GM18519 (cell line): ENCODE results near the gene SLC2A13.

Experiments
- ATAC-seq: cut with Tn5 transposase; IDR thresholded peaks from one replicate; pipeline ENCODE4 v1.9.1; 2021; ENCODE audit warnings: mild to moderate bottlenecking, moderate library complexity; ENCODE audit not compliant: unreplicated experiment, low FRiP score

The SLC2A13 gene

DNA sequence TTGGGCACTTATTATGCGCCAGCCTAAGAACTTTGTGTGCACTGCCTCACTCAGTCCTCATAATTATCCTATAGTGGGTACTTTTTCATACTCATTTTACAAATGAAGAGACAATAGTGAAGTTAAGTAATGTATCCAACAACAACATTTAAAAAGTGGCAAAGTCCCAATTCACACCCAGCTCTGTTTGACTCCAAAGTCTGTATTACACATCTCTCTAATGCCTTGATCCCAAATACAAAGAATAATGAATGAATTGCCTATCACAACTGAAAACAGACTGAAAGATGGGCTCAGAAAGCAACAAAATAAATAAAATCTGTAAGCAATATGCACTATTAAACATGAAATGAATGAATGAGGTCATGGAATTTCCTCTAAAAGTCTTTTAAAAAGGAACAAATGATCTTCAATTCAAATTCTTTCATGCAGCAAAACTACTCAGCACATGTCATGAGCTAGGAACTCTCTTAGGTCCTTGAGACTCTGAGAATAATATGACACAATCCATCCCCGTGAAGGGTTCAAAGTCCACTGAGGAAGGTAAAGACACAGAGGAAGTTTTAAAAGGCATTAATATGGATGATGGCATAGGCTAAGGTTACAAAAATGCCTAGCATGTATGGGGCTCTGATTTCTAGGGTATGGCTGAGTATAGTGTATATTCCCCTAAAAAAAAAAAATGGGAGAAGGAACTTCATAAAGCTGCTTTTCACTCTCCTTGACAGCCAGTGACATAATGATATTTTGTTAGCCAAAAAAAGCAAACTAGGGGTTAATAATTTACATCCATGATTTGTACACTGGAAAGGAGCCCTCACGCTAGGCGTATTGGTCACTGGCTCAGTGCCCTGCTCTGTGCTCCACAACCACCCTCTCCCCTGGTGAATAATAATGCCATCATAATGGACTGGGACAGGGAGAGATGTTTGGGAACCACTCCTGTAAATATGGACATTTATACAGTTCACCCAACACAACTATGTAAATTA, 103.4 kb downstream of the SLC2A13 start:
- ATAC-seq, result no peak

DNA sequence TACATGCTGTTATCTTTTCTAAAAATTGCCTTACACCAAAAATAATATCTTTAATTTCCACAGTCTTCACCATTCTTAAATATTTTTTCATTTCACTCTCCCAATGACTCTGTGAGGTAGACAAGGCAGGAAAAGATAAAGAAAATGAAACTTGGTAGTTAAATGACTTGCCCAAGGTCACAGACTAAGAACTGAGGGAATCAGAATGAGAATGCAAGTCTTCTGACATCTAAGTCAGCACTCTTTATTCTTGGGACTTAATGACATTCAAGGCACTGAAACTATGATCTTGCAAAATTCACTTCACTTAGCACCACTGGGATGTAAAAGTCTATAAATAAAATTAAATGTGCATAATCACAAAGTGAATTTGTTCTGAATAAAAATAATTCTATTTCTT, 104.5 kb downstream of the SLC2A13 start:
- ATAC-seq, result no peak

DNA sequence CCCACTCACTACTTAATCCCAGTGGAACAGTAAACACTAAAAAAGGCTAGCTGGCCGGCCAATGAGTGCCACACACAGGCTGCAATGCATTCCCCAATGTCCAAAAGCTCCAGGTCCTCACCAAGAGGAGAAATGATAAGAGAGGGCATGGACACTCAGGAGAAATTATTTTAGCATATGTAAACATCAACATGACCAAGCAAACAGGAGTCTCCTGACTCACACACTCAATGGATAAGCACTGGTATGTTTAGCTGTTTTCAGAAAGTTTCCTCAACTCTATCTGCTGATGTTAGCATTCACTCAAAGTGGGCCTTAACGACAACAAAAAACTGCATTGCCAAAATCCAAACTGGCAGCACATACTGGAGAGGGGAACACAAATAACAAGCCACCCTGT, 105.0 kb downstream of the SLC2A13 start:
- ATAC-seq, result no peak

DNA sequence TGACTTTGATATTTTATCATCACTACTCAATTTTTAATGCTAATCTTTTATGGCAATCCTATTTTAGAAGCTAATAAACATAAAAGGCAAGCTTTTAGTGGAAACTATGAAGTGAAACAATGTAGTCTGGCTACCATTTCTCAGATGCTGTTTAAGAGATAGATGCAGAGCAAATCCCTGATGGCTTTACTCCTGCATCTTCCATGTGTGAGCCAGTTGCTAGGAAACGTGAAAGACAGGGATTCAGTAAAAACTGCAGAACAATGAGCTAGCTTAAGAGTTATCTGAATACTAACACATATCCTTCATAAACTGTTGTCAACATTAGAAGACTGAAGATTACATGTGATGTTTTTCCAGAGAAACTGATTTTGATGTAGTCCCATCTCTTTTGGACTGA, 112.6 kb downstream of the SLC2A13 start:
- no peak for ATAC-seq

DNA sequence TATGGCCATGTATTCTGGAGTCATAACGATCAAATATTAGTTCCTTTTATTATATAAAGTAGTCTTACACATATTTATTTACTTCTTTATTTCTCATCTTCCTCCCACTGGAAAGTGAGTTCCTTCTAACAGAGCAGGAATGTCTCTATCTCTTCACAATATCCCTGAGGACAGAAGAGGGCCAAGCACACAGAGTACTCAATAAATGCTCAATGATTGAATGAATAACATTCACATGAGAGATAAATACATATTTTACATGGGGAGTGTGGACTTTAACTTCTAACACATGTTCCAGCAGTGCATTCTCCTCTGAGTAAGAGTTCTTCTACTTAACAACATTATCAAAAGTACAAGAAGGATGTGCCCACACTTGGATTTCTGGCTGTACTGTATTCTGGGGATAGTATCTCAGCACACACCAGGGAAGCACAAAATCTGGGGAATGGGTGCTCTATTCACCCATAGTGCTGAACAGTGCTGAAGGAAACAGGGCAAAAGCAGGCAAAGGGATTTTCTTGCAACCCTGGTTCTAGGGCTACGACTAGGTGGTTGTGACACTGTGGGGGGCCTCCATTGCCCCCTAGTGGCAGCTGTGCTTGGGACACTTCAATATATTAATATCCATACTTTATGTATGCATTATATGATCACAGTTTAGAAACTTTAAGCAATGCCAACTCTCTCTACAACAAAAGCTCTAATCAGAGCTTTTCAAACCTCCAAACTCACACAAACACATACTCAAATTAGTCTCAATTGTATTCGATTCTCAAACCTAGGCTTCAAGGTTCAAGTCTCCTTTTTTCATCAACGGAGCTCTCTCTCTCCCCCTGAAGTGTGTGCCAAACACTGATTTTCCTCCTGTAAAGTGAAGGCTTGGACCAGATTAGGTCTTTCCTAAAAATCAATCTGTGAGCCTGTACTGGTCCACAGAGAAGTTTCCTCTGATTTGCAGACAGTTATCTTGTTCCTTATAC, 115.5 kb downstream of the SLC2A13 start:
- peak; percentile 97 for ATAC-seq

DNA sequence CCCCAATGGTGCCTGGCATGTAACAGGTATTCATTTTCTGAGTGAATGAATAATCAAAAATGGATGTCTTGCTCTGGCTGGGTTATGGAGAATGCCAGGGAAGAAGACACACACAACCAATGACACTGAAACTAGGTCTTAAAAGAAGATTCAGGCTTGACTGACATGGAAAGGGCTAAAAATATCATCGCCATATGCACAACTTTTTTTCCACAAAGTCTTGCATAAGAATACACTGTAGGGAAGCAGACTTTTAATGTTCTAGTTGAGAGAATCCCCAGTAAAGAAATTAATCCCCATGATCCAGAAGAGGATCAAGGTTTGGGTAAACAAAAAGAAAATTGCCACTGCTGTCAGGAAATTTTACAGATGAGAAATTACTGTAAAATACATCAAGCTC, 116.4 kb downstream of the SLC2A13 start:
- ATAC-seq, result no peak

DNA sequence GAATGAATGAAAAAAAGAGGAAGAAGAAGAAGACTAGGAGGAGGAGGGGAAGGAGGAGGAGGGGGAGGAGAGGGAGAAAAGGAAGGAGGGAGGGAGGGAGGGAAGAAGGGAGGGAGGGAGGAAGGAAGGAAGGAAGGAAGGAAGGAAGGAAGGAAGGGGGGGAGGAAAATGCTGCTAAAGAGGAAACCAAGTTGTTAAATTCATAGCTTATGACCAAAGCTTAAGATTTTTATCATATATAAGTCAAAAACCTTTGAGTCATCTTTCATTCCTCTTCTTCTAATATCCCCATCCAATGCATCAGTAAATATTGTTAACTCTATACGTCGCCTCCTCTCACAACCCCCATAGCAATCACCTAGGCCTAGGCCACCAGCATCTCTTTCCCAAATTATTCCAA, 117.3 kb downstream of the SLC2A13 start:
- ATAC-seq, result no peak

DNA sequence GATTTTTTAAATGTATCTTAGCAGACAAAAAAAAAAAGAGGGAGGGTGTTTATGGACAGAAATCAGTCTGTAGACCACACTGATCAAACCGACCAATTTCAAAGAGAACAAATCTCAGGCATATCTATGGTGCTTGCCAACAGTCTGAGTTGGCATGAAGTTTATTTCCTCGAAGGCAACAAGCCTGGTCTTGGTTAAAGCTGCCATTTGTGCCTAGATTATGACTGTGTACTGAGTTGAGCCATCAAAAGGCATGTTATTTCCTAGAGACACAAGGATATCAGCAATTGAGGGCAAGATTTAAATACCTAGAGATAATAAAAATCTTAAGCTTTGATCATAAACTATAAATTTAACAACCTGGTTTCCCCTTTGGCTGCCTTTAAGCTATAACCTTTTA, 119.2 kb downstream of the SLC2A13 start:
- no peak for ATAC-seq

DNA sequence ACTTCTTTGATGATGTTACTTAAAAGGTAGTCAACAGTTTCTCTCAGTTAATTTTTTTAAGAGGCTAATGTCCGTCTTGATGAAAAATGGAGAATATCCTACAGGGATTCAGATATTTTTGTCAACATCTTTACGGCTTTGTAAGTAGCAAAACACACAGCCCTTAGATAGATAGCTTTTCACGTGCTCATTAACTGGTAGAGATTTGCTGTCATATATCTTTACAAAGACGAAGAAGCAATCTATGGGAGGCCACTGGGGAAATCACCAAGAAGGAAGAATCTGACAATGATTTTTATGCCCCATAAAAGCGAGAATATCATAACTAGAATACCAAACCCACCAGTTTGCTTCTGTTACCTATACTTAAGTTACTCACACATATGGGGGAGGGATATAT, 121.2 kb downstream of the SLC2A13 start:
- ATAC-seq, result no peak

DNA sequence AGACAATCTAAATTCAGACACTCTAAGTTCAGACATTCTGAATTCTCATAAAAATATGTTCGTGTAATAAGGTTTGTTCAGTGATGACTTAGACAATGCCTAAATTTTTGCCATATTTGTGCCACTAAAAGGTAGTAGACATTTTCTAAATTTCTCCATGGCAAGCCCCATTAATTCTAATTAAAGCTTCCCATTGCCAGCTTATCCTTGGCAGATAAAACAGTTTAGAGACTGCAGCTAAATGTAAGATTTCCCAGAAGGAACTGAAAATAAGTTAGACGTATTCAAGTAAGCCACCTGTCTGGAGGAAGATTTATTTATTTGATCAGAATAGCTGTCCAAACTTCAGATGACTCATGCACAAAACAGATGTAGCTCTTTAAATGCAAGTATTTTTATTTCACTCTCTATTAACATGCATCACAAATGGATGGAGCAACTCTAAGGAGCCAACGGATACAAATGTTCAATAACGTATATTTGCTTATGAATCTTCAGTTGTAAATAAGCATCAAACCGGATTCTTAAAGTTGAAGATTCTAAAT, 130.4 kb downstream of the SLC2A13 start:
- no peak for ATAC-seq

DNA sequence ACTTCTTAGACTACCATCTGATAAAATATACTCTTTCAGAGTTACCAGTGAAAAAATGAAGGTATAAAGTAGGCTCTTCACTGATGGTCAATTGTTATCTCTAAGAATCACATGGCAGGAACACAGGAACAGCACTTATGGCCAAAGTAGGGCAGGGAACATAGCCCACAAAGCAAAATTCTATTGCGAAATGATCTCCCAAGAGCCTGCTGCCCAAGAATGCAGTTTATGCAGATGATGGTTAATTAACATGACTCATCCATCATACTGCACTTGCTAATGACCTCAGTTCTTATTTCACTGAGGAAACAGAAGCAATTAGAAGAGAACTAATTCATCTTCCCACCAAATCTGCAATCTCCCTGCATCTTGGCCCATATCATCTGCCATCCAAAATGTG, 133.8 kb downstream of the SLC2A13 start:
- no peak for ATAC-seq

DNA sequence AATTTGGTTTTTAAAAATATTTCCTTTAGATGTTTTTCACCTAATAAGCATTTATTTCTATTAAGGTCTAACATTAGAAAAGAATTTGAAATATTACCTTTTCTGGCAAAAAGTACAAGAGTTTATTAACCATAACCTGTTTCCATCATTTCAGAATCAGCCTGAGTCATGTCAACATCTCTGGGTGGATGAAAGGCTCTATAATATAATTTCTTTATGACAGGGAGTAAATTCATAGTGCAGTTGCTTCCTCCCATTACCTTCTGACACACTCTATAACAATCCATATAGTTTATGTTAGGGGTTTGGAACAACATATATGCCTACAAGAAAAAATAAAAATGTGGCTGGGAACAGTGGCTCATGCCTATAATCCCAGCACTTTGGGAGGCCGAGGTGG, 134.5 kb downstream of the SLC2A13 start:
- no peak for ATAC-seq

DNA sequence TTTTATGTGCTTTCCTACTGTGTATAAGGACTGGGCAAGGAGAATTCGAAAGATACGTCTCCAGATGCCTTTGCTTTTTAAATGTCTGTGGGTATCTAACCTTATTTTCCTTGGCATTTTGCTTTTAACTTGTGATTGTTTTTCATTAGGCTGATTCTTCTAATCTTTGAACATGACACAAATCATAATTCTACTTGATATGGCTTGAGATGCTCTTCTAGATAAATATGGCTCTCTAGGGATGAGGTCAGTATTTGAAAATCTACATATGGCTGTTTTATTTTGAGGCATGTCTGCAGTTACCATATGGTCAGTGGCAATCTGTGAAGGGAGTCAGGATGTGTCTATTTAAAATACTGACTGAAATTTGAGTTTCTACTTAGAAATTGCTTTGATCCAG, 139.2 kb downstream of the SLC2A13 start:
- no peak for ATAC-seq

DNA sequence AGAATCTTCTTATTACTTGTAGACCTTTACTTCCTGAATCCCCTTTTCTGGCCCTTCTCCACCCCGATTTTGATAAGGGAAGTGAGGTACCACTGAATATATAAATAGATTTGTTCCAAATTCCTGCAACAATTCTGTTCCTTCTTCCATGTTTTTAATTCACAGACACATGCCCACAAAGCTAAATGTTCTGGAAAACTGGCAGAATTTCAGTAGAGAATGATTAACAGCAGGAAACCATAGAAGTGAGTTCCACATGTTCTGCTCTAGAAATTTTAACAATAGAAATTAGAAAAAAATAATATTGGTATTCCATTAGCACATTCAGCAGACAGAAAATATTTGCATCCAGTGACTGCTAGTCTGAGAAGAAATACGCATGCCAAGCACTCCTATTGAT, 139.6 kb downstream of the SLC2A13 start:
- no peak for ATAC-seq

DNA sequence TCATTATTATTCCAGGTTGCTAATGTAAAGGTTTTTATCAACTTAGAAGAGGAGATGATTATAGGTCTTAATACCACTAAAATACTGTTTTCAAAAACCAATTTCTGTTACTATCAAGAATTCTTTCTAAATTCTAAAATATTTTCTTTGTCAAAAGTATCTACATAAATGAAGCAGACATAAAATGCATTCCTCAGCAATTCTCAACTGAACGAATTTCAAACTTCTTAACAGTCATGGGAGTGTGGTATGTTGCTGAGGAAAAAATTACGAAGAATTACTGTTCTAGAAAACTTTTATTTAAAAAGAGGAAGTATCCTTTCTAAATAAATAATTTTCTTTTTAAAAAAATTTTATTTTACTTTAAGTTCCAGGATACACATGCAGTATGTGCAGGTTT, 146.4 kb downstream of the SLC2A13 start:
- ATAC-seq, result no peak

DNA sequence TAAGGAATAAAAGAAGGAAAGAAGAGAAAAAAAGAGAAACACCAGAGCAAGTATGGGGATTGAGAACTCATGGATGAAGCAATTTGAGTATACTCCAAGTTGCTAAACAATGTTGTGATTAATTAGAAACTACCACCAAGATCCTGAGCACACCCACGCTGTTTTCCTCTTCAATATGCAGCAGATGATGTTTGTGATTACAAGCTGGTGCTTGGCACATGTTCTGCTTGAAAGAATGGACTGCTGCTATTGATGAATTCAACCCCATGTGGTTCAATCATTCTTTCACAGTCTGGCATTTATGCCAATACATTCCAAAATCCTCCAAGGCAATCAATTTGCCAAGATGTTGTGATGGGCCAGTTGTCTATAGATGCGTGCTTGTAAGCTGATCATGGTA, 146.8 kb downstream of the SLC2A13 start:
- no peak for ATAC-seq

DNA sequence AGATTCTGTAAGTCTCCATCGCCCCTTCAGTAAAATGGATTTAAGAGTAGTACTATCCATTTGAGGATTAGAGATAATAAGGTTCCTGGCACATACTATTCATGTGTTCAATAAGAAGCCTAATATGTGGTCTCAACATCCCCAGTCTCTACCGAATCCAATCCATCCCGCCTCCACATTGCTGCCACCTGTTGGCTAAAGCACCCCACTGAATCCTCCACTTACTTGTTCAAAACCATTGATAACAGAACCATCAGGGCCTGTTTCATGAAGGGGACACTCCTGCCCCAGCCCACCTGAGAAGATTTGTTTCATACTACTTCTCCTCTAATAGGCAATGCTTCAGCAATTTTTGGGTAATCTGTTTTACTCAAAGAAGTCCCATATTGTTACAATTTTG, 147.5 kb downstream of the SLC2A13 start:
- ATAC-seq, result no peak

DNA sequence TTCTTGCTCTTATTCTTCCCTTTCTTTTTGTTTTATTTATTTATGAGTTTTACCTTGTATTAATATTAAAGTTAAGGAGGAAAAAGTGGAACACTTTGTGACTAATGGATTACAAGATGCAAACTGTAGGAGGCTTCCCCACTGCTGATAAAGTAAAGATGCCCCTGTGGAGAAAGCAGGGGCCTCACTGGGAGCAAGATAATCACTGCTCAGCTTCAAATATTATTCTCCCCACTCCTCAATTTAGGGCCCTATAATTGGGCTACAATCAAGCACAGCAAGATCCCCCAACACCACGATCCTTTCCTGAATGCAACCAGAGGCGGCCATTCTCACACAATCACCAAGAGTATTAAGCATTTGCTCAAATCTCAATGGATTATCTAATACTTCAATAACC, 149.2 kb downstream of the SLC2A13 start:
- ATAC-seq, result no peak

DNA sequence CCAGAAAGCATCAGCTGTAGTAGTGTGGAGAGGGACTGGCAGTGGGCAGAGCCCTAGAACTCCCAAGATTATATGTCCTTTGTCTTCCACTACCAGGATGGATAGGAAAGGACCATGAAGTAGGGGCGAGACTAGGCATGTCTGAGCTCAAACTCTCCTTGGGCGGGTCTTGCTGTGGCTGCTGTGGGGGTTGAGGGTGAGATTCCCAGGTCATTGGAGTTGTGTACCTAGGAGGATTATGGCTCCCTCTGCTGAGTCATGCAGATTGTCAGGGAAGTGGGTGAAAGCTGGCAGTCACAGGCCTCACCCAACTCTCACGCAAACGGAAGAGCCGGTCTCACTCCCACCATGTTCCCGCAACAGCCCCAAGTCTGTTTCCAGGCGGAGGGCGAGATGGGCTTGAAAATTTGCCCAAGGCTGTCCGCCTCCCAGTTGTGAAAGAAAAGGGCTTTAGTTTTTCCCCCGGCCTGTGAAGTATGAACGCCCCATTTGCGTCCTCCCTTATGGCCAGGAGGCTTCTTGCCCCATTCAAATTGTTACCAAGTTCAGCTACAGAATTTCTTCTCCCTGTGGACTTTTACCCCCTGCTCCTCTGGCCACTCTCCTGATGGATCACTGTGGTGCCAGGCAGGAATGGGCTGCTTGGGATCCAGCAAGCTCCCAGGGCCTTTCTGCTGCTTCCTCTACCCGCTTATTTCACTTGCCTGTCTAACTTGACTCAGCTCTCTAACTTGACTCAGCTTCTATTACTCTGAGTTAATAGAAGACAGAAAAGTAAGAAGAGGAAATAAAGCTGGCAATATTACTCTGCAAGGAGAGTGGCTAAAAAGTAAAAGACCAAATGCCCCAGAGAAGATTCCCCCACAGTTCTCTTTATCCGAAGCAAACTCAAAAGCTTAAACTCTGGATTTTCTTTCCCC, 159.3 kb downstream of the SLC2A13 start:
- no peak for ATAC-seq

DNA sequence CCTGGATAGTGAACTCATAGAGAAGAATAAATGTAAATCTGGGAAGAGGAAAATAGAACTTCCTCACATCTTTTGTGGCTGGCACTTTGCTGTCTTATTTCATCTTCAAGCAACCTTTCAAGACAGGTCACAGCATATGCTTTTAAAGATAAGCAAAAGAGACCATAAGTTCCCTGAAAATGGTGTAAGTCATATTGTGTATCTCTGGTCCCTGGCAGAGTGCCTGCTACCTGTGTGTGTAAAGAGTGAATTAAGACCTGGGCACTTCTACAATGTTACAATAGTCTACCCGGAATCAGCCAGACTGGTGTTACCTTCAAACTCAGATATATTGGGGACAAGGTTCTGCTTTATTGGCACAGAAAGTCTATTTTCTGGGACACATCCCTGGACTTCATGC, 168.8 kb downstream of the SLC2A13 start:
- no peak for ATAC-seq
